CD4-positive, alpha-beta T cell treated with Interferon gamma for 1 hour (primary cell): Measurements from ENCODE around the gene C6orf120.
A peak's percentile ranks its signal among the peaks of the same experiment; 100 is the strongest.
"Not testable (repeated sequence)": the region's sequence is repeated elsewhere in the genome, so short reads cannot be mapped to it uniquely, and the experiment has no call there.

Source experiments
- DNase-seq: peaks from one replicate; pipeline ENCODE4 v3.0.0-alpha.2; 2020

C6orf120 gene

DNA sequence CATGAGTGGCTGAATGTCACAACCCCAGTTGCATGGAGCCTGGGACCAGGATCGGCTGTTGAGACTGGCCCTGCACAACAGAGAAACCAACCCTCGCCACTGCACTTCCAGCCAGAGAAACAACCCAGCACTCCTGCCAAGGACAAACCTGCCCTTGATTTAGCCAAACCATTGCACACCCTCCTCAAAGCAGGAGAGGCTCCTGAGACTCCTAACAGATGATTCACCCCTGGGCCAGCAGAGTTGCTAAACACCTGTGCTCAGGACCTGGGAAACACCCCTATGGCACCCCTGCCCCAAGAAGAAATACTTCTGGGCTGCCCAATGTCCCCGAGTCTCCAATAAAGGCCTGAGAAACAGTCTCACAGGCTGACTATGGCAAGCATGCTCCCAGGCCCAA lies 17.9 kb upstream of the C6orf120 start:
- no peak for DNase-seq

GRCh38 chr6:169685860-169686259 lies 16.1 kb upstream of the C6orf120 start:
- no peak for DNase-seq

- no peak for DNase-seq
These were observed 12.6 kb upstream of the C6orf120 start for GRCh38 chr6:169689287-169689686.

- no peak for DNase-seq
These were observed 10.7 kb upstream of the C6orf120 start for GRCh38 chr6:169691260-169691659.

DNA sequence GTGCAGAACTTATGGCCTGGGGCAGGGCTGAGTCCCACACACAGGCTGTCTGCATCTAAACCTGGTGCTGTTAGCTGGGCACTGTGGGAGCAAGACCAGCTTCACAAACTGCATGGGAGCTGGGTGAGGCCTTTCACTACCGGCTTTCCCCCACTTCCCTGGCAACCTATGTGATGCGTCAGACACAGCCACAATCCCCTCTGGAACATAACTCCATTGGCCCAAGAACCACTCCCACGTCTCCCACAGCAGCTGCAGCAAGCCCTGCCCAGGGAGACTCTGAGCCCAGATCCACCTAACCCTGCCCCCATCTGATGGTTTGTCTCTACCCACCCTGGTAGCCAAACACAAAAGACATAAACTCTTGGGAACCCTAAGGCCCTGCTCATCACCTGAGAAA lies 9.4 kb upstream of the C6orf120 start:
- no peak for DNase-seq

GRCh38 chr6:169695131-169695530 lies 6.8 kb upstream of the C6orf120 start:
- no peak for DNase-seq

DNA sequence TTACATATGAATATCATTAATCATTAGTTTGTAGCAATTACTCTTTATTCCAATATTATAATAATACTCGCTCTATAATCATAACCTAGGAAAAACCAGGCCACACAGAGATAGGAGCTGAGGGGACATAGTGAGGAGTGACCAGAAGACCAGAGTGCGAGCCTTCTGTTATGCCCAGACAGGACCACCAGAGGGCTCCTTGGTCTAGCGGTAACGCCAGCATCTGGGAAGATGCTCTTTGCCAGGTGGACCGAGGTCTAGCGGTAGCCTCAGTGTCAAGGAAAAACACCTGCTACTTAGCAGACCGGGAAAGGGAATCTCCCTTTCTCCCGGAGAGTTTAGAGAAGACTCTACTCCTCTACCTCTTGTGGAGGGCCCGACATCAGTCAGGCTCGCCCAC lies 4.8 kb upstream of the C6orf120 start:
- DNase-seq: not testable (repeated sequence)

- no peak for DNase-seq
These were observed 1.6 kb upstream of the C6orf120 start for GRCh38 chr6:169700296-169700695.

- no peak for DNase-seq
These were observed 494 bp upstream of the C6orf120 start for GRCh38 chr6:169701311-169701953.

GRCh38 chr6:169702840-169703246 lies 917 bp downstream of the C6orf120 start:
- DNase-seq: no peak

- no peak for DNase-seq
These were observed 5.8 kb downstream of the C6orf120 start for GRCh38 chr6:169707772-169708171.

DNA sequence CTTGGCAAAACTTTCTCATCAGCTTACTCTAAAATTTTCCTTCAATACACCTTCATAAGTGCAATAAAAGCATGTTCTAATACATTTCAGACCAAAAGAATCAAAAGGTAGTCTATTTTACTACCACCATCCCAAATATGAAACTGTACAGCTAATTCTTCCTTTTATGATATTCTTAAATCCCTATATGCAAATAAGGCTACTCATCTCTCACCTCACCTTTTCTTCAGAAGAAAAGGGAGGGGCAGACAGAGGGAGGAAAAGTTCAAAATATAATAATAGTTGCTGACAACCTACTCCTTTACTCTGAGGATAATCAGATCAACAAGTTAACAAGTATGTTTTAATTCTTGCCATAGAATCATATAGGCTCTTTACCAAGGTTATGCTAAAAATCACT lies 7.4 kb downstream of the C6orf120 start:
- no peak for DNase-seq

- no peak for DNase-seq
These were observed 8.1 kb downstream of the C6orf120 start for GRCh38 chr6:169710009-169710408.

DNA sequence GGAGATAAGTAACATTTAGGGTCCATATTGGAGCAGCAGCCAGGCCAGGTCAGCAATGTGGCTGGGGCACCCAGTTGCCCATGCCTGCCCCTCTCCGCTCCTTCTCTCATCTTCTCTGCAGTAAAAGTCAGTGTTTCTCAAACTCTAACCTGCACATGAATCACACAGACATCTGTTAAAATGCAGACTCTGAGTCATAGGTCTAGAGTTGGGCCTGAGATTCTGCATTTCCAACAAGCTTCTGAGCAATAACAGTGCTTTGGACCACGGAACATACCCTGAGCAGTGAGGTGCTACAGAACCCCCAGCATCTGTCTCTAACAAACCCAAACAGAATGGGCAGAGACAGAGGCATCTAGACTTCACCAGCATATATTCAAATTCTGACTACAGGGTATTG lies 12.3 kb downstream of the C6orf120 start:
- DNase-seq: no peak

- no peak for DNase-seq
These were observed 12.7 kb downstream of the C6orf120 start for GRCh38 chr6:169714595-169714994.

- DNase-seq: no peak
These were observed 17.2 kb downstream of the C6orf120 start for GRCh38 chr6:169719117-169719516.

DNA sequence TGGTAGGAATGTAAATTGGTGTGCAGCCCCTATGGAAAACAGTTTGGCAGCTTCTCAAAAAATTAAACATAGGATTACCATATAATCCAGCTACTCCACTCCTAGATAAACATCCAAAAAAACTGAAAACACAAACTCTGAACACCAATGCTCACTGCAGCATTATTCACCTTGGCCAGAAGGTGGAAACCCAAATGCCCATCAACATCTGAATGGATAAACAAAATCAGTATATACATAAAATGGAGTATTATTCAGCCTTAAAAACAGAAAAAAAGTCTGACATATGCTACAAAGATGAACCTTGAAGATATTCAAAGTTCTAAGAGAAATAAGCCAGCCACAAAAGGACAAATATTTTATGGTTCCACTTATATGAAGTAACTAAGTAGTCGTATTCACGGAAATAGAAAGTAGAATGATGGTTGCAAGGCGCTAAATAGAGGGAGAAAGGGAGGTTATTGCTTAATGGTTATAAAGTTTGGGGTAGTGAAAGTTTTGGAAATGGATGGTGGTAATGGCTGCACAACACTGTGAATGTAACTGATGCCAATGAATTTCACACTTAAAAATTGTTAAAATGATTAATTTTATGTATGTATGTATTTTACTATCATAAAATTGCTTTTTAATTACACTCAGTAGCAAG lies 18.4 kb downstream of the C6orf120 start:
- no peak for DNase-seq

DNA sequence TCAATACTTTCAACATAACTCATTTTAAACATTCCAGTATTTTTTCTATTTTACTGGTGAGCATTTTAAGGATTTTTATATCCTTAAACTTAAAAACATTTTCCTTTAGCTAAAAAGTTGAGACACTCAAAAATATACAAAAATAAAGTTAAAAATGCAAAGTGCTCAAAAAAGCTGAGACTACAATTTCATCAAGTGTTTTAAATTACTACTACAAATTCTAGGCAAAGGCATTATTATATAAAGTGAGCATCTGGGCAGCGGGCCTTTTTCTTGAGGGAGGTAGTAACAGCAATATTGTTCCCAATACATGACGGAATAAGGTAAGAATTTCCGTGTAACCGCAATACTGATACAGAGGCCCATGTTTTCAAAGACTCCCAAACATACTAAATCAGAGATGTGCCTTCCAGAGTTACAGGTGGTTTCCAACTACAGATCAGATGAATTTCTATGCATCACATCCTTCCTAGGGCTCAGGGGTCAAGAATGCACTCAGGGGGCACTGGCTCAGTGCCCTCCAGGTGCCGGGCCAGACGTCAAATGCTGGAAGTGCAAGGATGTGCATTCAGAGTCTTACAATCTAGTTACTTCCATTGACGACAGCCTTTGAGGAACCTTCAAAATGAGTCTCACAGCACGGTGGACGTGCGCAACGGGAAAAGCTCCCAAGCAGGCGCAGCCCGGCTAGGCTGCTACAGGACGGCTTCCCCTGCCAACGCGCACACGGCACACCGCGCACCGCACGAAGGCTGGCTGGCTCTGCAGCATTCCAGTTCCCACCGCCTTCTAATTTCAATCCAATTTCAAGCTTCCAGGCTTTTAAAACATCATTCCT lies 20.7 kb downstream of the C6orf120 start:
- DNase-seq: peak; percentile 27

DNA sequence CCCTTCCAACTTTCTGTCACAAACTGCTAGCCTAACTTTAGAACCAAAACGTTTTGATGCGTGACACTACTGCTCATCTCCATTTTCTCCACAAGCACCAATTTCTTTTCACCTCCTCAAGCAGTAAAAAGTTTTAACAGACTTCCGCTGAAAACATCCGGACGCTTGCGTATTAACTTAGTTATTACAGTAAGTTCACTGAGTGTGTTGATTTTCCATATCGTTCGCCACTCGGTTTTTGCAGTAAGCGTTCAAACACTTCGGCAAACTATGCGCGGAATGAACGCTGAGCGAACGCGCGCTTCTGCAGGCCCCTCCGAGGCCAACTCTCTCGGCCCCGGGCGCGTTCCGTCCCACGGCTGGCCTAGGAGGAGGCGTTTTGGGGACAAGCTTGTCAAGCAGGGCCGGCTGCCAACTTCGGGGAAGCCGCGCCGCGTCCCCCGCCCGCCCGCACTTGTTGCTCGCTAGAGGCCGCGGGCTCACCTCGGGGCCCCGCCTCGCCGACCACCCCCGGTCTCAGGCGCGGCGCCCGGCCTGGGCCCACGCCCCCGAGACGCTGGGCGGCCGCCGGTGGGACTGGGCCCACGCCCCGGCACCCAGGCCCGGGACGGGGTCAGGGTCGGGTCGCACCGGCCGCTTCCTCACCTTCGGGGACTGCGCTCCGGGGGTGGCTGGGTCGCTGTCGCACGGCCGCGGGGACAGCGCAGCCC lies 21.4 kb downstream of the C6orf120 start:
- peak; percentile 67 for DNase-seq

DNA sequence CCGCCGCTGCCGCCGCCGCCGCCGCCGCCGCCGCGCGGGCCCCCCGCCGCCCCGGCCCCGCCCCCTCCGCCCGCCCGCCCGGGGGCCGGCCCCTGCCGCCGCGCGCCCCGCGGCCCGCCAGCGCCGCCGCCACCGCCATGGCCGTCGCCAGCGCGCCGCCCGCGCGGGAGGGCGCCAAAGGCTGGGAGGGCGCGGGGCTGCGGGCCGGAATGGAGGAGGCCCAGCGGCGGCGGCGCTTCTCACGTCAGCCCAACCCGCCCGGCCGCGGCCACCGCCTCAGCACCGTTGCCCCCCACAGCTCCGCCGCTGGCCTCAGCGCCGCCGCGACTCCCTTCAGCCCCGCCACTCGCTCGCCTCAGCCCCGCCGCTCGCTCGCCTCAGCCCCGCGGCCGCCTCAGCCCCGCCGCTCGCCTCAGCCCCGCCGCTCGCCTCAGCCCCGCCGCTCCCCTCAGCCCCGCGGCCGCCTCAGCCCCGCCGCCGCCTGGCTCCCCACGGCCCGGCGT lies 22.1 kb downstream of the C6orf120 start:
- DNase-seq: peak; percentile 23

DNA sequence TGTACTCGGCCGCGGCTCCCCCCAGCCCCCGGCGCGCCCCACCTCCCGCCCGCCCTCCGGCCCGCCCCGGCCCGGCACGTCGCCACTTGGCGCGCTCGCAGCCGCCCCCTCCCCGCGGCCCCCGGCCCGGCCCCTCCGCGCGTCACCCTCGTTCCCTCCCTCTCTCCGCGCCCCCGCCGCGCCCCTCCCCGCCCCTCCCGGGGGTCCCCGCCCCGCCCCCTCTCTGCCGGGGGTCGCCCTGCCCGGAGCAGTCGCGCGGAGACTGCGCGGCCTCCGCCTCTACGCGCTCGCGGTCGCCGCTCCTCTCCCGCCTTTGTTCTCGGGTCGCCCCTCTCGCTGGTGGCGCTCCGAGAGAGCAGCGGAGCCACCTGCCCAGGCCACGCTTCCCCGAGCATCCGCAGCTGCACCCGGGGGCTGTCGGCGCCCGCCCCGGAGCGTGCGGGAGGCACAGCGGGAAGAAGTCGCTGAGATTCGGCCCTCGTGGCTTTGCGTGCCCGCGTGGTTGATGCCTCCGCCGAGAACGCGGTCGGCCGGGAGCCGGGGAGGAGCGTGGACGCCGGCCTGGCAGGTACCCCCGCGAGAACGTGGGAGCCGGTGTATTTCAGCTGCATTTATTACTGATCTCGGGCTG lies 22.7 kb downstream of the C6orf120 start, which contains the start of gene PHF10:
TSS of gene PHF10 (minus strand) at position 7 of the 631 bp plus-strand sequence. CDS start 569 bp downstream, outside the sequence.
- DNase-seq: peak; percentile 69
